ENCODE measurements around the gene CHD8.
"Not testable (repeated sequence)": the region's sequence is repeated elsewhere in the genome, so short reads cannot be mapped to it uniquely, and the experiment has no call there.

Gene CHD8

GRCh38 chr14:21437063-21437901 is 18.6 kb downstream of the CHD8 start:
- peak; percentile 99 for DNase-seq

DNA sequence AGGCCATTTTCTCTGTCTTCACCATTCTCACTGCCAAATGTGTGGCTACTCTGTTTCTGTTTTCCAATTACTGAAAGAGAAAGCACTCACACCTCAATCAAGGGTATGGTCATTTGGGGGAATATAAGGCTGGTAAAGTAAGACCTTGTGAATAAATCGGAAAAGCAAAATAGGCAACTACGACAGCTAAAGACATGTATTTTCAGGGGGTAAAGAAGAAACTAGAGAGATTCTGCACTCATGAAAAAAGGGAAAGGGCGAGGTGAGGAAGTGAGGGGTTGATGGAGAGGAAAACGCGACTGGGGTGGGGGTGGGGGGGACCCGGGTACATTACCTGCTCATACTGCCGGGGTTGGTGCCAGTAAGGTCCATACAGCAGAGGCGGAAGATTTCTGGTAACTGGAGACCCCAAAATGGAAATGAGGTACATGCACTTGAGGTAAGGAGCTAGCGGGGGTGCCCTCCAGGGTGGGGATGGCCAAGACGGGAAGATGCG is 19.3 kb downstream of the CHD8 start:
- DNase-seq, result no peak

DNA sequence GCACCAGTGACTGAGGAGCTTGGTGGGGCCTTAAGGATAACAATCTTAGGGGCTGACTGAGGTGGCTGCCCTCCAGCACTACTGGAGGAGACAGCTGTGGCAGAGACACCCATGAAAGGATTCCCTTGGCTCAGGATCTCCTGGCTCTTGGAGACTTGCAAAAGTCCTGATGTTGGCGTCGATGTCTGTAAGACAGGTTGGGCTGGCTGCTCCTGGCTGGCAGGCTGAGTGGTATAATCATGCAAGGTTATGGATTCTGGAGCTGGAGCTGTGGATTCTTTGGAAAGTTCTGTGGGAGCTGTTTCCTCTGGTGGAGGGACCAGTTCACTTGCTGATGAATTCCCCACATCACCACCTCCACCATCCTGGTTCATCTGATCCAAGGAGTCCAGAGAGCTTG is 24.8 kb downstream of the CHD8 start:
- DNase-seq, result no peak

- DNase-seq, result no peak
These were observed 27.0 kb downstream of the CHD8 start for GRCh38 chr14:21428930-21429329.

- no peak for DNase-seq
These were observed 29.2 kb downstream of the CHD8 start for GRCh38 chr14:21426692-21427091.

GRCh38 chr14:21419528-21419927 is 36.4 kb downstream of the CHD8 start:
- DNase-seq, result no peak

GRCh38 chr14:21415329-21415728 is 40.6 kb downstream of the CHD8 start:
- DNase-seq, result no peak

DNA sequence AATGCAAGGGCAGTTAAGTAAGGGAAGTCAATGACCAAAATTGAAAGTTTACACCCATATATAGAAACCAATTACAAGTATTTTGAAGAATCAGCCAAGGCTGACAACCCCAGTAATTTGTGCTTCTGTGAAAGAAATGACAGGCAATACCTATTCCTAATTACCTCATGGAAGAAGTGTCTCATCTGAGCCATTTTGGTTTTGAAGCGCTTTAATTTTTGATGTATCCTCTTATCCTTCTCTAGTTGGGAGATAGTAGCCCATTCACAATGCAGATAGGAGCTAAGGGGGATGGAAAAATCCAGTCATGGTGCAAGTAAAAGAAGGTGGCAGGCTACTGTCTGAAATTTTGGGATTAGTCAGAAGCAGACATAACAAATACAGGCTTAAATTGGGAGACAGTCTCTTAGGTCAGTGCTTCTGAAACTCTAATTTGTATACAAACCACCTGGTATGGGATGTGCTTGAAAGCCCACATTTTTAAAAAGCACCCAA is 41.7 kb downstream of the CHD8 start:
- no peak for DNase-seq

- no peak for DNase-seq
These were observed 47.8 kb downstream of the CHD8 start for GRCh38 chr14:21408147-21408546.

- DNase-seq, result no peak
These were observed 49.7 kb downstream of the CHD8 start for GRCh38 chr14:21406213-21406612.

DNA sequence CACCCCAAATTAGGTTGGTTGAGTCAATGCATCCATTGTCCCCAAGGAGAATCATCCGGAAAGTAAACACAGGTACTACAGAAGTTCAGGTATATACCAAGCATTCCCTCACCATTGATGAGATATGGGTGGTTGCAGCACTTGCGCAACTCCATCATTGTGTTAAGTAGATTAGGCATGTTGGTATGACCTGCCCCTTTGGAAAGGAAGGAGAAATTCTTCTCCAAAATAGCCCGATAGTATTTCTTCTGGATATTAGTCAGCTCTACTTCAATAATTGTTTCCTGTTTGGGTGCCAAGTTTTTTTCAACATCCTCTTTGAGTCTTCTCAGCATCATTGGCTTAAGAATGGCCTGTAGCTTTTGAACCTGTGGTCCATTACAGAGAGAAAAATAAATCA is 50.8 kb downstream of the CHD8 start:
- no peak for DNase-seq

DNA sequence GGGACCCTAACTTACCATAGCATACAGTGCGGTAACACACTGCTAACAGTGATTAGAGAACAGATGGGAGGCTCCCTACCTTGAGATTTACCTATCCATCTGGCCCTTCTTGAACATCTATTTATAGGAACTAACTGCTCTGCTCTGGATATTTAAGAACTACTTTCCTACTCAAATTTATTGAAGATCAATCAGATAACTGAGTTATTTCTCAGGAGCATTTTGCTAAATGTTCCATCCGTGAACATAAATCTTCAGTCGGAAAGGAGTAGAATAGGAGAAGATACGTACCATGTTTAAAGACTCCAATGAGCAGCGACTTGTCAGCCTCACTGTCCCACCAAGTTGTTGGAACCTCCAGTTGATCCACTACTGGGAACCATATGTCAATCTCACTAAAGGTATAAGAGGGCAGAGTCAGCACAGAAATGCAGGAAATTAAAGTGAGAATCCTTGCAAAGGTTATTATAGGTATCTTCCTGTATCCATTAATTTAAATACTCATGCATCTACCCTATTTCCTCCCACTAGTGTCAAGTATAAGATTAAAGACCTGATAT is 56.5 kb downstream of the CHD8 start:
- no peak for DNase-seq

GRCh38 chr14:21398901-21399300 is 57.0 kb downstream of the CHD8 start:
- DNase-seq, result no peak

- DNase-seq, result no peak
These were observed 60.5 kb downstream of the CHD8 start for GRCh38 chr14:21395450-21395849.

DNA sequence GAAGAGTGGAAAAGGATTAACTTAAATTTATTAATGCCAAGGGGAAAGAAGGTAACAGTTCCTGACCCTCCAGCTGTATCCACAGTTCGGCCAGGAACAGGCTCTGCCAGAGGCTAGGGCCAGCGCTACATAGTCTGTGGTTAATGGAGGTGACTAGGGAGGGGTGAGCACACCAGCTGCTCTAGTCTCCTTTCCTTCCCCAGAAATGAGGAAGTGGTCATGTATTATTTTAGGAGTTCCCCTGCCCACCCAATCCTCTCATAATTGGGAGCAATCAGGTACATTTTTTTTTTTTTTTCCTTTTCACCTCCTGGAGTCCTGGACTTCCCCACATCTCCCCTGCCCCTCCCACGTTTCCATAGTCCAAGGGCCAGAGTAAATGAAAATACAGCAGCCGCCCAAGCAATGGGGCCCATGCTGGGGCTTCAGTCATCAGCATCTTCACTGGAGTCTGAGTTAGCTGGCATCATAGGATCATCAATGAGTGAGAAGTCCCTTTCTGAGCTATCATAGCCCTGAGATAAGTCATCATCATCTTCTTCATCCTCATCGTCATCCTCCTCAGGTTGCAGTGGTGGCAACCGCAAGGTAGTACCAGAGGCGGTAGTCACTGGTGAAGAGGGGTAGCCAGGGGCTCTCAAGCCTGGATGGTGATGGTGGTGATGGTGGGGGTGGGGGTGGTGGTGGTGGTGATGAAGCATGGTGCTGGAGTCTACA is 70.6 kb downstream of the CHD8 start:
- DNase-seq, result no peak

- DNase-seq, result no peak
These were observed 71.5 kb downstream of the CHD8 start for GRCh38 chr14:21384494-21384851.

- DNase-seq, result peak; percentile 95
These were observed 72.0 kb downstream of the CHD8 start, which contains the start of gene SUPT16H for GRCh38 chr14:21383848-21384493. TSS of gene SUPT16H (minus strand) at chr14:21384019. CDS start at chr14:21383927, 92 bp downstream.

DNA sequence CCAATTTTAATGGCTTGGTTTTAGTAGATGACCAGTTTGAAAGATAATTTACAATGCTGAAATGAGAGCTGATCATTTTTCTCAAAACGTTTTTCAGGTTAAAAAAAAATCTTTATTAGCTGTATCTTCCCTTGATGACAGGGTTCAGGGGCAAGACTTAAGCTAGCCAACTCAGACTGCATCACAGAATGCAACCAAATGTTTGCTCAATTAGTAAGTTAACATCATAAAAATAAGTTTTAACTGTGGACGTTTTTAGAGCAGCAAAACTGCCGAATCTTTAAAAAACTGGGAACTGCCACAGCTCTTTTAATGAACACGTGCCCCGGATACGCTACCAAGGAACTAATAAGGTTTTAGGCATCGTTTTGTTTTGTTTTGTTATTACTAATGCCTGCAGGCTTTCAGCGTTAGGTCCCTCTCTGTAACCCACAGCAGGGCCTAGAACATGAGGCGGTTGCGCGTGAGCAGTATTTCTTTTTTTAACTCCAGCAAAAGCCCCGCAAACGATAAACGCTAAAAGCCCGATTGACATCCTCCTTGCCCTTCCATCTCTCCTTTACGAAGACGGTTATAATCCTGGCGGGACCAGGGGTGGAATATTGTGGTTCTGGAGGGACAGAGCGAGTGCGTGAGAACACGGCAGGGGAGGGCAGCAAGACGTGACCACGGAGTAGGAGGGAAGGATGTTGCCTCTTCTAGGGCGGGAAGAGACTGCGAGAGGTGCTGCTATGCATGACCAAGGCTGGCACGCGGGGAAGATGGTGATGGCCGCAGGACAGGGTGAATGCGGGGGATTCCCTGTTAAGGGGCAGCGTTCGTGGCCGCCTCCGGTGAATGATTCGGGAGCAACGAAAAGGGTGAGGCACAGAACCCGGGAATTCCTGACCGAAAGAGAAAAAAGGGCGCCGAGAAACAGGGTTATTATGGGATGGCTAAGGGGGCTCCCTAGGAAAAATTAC is 72.8 kb downstream of the CHD8 start:
- DNase-seq, result peak; percentile 57

DNA sequence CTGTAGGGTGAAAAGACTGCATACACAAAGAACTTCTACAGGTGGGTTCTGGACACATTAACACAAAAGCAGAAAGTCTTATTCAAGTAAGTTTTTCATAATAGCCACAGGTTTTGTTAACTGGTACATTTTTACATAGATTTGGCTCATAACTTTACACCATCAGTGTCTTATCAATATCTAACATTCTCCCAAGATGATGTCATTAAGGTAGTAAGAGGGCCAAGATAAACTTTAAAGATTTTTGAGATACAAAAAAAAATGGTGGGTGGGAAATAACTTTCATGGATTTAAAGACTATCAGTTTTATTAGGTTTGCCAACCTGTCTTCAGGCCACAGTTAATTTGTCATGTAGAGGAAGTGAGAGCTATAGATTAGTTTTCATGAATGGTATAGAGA is 73.8 kb downstream of the CHD8 start:
- no peak for DNase-seq

DNA sequence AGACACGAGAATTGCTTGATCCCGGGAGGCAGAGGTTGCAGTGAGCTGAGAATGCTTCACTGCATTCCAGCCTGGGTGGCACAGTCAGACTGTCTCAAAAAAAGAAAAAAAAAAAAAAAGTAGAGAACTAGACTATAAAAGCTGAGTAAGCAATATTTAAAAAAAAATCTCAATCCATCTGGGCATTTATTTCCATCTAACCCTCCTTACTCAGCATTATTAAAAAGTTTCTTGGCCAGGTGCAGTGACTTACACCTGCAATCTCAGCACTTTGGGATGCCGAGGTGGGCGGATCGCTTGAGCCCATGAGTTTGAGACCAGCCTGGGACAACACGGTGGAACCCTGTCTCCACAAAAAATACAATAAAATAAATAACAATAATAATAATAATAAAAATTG is 76.6 kb downstream of the CHD8 start:
- DNase-seq, result no peak

DNA sequence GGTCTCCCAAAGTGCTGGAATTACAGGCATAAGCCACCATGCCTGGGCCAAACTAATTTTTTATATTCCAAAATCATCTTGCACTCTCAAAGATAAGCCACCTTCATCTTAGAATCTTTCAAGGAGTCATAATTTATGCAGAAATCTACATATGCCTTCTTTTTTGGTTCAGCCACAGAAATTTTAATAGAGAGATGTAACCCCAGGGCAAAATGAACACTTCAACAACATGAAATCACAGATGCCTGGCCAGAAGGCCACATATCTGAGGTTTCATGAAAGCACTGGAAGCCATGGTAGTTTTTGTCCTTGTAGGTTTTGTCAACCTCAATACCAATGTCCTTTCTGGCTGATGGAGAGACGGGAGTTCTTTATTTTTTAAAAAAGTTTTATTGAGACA is 81.9 kb downstream of the CHD8 start:
- no peak for DNase-seq

GRCh38 chr14:21372814-21373213 is 83.1 kb downstream of the CHD8 start:
- DNase-seq, result not testable (repeated sequence)
